Measurements from ENCODE around the gene ZNF324B.
"Not testable (repeated sequence)": the region's sequence is repeated elsewhere in the genome, so short reads cannot be mapped to it uniquely, and the experiment has no call there.

ZNF324B gene

GRCh38 chr19:58451358-58452101, at the start of gene ZNF324B:
TSS of gene ZNF324B (plus strand) at chr19:58451622. CDS start at chr19:58453702, 2,080 bp downstream.
- DNase-seq (ENCODE audit: low read depth) = peak; percentile 90

GRCh38 chr19:58401840-58402421, 49.5 kb upstream of the ZNF324B start:
- no peak for DNase-seq (ENCODE audit: low read depth)

- DNase-seq (ENCODE audit: low read depth) = not testable (repeated sequence)
These were observed 47.4 kb upstream of the ZNF324B start for GRCh38 chr19:58403920-58404478.

- no peak for DNase-seq (ENCODE audit: low read depth)
These were observed 44.4 kb upstream of the ZNF324B start for GRCh38 chr19:58406818-58407657.

- DNase-seq (ENCODE audit: low read depth) = no peak
These were observed 43.7 kb upstream of the ZNF324B start for GRCh38 chr19:58407658-58408151.

GRCh38 chr19:58408152-58409009, 43.0 kb upstream of the ZNF324B start, which contains the start of gene ZNF584:
TSS of gene ZNF584 (plus strand) at chr19:58408649. CDS start at chr19:58409148, 499 bp downstream.
- DNase-seq (ENCODE audit: low read depth) = peak; percentile 92

GRCh38 chr19:58409010-58409790, 42.2 kb upstream of the ZNF324B start:
- no peak for DNase-seq (ENCODE audit: low read depth)

- DNase-seq (ENCODE audit: low read depth) = no peak
These were observed 34.8 kb upstream of the ZNF324B start for GRCh38 chr19:58416604-58417003.

- no peak for DNase-seq (ENCODE audit: low read depth)
These were observed 34.4 kb upstream of the ZNF324B start for GRCh38 chr19:58417071-58417470.

GRCh38 chr19:58428617-58429016, 22.8 kb upstream of the ZNF324B start:
- DNase-seq (ENCODE audit: low read depth) = no peak

GRCh38 chr19:58429745-58430144, 21.7 kb upstream of the ZNF324B start:
- DNase-seq (ENCODE audit: low read depth) = no peak

GRCh38 chr19:58434217-58434616, 17.2 kb upstream of the ZNF324B start:
- peak; percentile 58 for DNase-seq (ENCODE audit: low read depth)

GRCh38 chr19:58439576-58440554, 11.6 kb upstream of the ZNF324B start, which contains the start of gene ZNF132:
TSS of gene ZNF132 (minus strand) at chr19:58440153. CDS start at chr19:58439821, 332 bp downstream.
- DNase-seq (ENCODE audit: low read depth) = peak; percentile 100

- no peak for DNase-seq (ENCODE audit: low read depth)
These were observed 10.9 kb upstream of the ZNF324B start for GRCh38 chr19:58440556-58440955.

- DNase-seq (ENCODE audit: low read depth) = not testable (repeated sequence)
These were observed 8.4 kb upstream of the ZNF324B start for GRCh38 chr19:58442986-58443385.

- not testable (repeated sequence) for DNase-seq (ENCODE audit: low read depth)
These were observed 2.6 kb upstream of the ZNF324B start for GRCh38 chr19:58448860-58449259.

GRCh38 chr19:58449980-58450379, 1.4 kb upstream of the ZNF324B start:
- DNase-seq (ENCODE audit: low read depth) = not testable (repeated sequence)

- DNase-seq (ENCODE audit: low read depth) = no peak
These were observed 515 bp upstream of the ZNF324B start for GRCh38 chr19:58450856-58451357.

GRCh38 chr19:58453743-58454142, 2.3 kb downstream of the ZNF324B start:
- DNase-seq (ENCODE audit: low read depth) = no peak

All from amniotic epithelial cell (primary cell).